Activated T-cell treated with anti-CD3 and anti-CD28 coated beads, Interleukin-2, amount 50 U/mL, for 24 hours (primary cell): ENCODE results near the gene C5.
A peak's percentile ranks its signal among the peaks of the same experiment; 100 is the strongest.

Experiments
- DNase-seq: peaks from one replicate; pipeline ENCODE4 v3.0.0-alpha.2; 2020
- H3K27ac Mint-ChIP-seq: 2 replicates; pipeline ENCODE4 v1.8.0; 2020; ENCODE audit warnings: mild to moderate bottlenecking, mixed read lengths
- H3K27me3 Mint-ChIP-seq: 2 replicates; pipeline ENCODE4 v1.8.0; 2020; ENCODE audit warnings: mixed read lengths
- H3K36me3 Mint-ChIP-seq: 2 replicates; pipeline ENCODE4 v1.8.0; 2020; ENCODE audit warnings: low read depth, mixed read lengths
- H3K4me1 Mint-ChIP-seq: 2 replicates; pipeline ENCODE4 v1.8.0; 2020; ENCODE audit warnings: low read depth, mixed read lengths
- H3K4me3 Mint-ChIP-seq: 2 replicates; pipeline ENCODE4 v1.8.0; 2020; ENCODE audit warnings: mild to moderate bottlenecking, moderate library complexity, mixed read lengths
- H3K9me3 Mint-ChIP-seq: 2 replicates; pipeline ENCODE4 v1.8.0; 2020; ENCODE audit warnings: mixed read lengths

C5 gene

GRCh38 chr9:120914953-120915352 is 135.1 kb downstream of the C5 start:
- H3K36me3 Mint-ChIP-seq, result peaks cover 97% of the 10 kb centered on the region

DNA sequence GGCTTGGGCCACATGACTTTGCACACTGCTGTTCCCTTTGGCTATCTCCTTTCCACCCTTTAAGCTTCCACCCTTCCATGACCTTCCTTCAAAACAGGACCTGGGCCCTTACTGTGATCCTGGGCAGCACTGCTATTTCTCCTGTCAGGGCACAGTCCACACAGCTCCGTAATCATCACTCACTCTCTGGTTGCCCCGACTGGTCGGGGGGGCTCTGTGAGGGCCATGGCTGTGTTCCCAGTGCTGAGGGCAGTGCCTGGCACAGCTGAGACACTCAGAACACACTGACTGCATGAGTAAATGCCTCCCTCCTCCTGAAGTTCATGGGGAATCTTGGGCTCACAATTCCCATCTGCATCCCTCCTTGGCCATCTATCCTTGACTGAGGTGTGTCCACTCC is 135.7 kb downstream of the C5 start:
- H3K27ac Mint-ChIP-seq, result peak overlapping the region; percentile 94
- H3K9me3 Mint-ChIP-seq, result peaks cover 2% of the 10 kb centered on the region
- peaks cover 97% of the 10 kb centered on the region for H3K36me3 Mint-ChIP-seq
- peak overlapping the region; percentile 18 for H3K4me3 Mint-ChIP-seq
- no peak for DNase-seq
- H3K4me1 Mint-ChIP-seq, result peaks cover 92% of the 10 kb centered on the region
- no peaks in the 10 kb centered on the region for H3K27me3 Mint-ChIP-seq

More at GRCh38 chr9:120914953-120915352, 135.1 kb downstream of the C5 start:
- H3K4me3 Mint-ChIP-seq, result peak overlapping the region; percentile 18
- H3K27me3 Mint-ChIP-seq, result no peaks in the 10 kb centered on the region
- H3K4me1 Mint-ChIP-seq, result peaks cover 92% of the 10 kb centered on the region
- H3K27ac Mint-ChIP-seq, result peak overlapping the region; percentile 94
- no peak for DNase-seq
- H3K9me3 Mint-ChIP-seq, result peaks cover 2% of the 10 kb centered on the region

DNA sequence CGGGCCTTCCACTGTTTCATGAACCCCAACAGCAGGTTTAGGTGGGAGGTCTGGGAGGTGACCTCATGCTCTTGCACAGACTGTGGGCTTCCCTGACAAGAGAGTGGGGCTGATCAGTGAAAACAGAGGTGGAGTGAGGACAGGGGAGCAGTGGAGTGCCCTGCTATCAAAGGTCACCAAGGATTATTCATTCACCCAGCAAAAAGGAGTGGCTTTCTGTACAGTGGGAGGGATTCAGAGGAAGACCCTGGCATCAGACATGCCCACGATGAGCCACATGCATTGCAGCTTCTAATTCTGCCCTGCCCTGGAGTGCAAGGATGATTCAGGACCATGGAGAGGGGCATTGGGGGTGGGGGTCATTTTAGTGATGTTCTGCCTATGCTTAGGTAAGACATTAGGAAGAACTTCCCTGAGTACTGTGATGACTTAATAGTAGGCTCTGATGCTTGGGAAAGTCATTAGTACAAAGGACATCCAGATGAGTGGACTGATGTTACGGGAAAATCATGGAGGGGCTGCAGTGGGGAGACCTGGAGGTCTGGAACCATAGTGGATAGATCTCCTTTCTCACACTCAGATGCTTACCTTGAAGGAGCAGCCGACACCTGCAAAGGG is 136.3 kb downstream of the C5 start:
- Mint-ChIP-seq H3K4me1 (peaks cover 92% of the 10 kb centered on the region), H3K36me3 (peaks cover 97% of the 10 kb centered on the region), H3K27me3 (no peaks in the 10 kb centered on the region), H3K27ac (peak overlapping the region; percentile 94), H3K4me3 (peak overlapping the region; percentile 29), H3K9me3 (peaks cover 2% of the 10 kb centered on the region)
- peak; percentile 47 for DNase-seq

DNA sequence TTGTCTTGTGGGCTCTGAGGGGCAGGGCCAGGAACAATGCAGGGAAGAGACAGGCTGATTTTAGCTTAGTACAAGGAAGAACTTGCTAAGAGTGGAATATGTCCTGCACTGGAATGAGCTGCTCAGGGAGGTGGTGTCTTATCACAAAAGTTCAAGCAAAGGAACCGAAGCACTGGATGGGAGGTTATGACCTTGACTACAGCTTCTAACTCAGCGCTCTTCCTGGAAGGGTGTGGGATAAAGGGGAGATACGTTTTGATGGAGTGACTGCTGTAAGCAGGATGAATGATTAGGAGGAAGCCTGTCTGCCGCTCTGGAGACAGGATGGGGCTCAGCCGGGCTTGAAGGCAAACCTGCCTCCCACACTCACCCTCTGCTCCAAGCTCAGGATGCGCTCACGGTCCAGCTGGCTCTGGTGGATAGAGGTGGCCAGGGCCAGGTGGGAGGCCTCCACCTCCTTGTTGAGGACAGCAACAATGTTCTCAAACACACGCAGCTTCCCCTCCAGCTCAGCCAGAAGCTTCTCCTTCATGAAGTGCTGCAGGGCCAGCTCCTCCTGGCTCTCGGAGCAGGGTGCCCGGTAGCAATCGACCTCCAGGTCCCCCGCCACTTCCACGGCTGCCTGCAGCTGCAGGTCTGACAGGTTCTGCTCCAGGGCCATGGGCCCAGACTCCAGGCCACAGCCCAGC is 137.0 kb downstream of the C5 start:
- Mint-ChIP-seq H3K27me3 (no peaks in the 10 kb centered on the region), H3K9me3 (peaks cover 2% of the 10 kb centered on the region), H3K36me3 (peaks cover 98% of the 10 kb centered on the region), H3K4me1 (peaks cover 94% of the 10 kb centered on the region), H3K27ac (peak overlapping the region; percentile 94), H3K4me3 (peak overlapping the region; percentile 29)
- DNase-seq, result peak; percentile 33

DNA sequence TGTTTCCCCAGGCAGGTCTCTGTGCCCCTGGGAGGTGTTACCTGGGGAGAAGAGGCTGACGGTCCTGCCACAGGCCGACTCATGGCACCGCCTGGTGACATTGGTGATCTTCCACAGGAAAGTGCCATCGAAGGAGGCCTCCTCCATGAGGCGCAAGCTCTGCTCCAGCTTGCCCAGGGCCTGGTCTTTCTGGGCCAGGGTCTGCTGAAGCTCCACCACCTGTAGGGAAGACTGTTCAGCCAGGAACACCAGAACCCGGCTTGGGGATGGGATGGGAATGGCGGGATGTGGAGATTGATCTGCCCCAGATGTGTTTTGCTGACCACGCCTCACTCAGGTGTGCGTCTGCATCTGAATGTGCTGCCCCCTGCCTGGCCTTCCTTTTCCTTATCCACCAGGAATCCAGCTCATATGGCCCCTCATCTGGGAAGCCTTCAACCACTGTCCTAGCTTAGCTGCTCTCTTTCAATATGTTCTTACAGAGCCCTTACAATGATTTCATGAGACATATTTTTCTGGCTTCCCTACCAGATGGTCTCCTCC is 138.7 kb downstream of the C5 start:
- Mint-ChIP-seq H3K36me3 (peaks cover 97% of the 10 kb centered on the region), H3K27me3 (no peaks in the 10 kb centered on the region), H3K4me1 (peaks cover 93% of the 10 kb centered on the region), H3K4me3 (peak overlapping the region; percentile 39), H3K9me3 (peaks cover 2% of the 10 kb centered on the region), H3K27ac (peak overlapping the region; percentile 94)
- no peak for DNase-seq

GRCh38 chr9:120910643-120911042 is 139.4 kb downstream of the C5 start:
- H3K36me3 Mint-ChIP-seq, result peaks cover 99% of the 10 kb centered on the region
- DNase-seq, result no peak
- peak overlapping the region; percentile 94 for H3K27ac Mint-ChIP-seq
- peaks cover 2% of the 10 kb centered on the region for H3K9me3 Mint-ChIP-seq
- H3K27me3 Mint-ChIP-seq, result no peaks in the 10 kb centered on the region
- H3K4me1 Mint-ChIP-seq, result peaks cover 94% of the 10 kb centered on the region
- peak overlapping the region; percentile 36 for H3K4me3 Mint-ChIP-seq

GRCh38 chr9:120909904-120910303 is 140.2 kb downstream of the C5 start:
- Mint-ChIP-seq H3K36me3 (peaks cover 99% of the 10 kb centered on the region), H3K4me3 (peak overlapping the region; percentile 8), H3K9me3 (peaks cover 2% of the 10 kb centered on the region), H3K27ac (peak overlapping the region; percentile 94), H3K4me1 (peaks cover 99% of the 10 kb centered on the region), H3K27me3 (no peaks in the 10 kb centered on the region)
- peak; percentile 62 for DNase-seq

DNA sequence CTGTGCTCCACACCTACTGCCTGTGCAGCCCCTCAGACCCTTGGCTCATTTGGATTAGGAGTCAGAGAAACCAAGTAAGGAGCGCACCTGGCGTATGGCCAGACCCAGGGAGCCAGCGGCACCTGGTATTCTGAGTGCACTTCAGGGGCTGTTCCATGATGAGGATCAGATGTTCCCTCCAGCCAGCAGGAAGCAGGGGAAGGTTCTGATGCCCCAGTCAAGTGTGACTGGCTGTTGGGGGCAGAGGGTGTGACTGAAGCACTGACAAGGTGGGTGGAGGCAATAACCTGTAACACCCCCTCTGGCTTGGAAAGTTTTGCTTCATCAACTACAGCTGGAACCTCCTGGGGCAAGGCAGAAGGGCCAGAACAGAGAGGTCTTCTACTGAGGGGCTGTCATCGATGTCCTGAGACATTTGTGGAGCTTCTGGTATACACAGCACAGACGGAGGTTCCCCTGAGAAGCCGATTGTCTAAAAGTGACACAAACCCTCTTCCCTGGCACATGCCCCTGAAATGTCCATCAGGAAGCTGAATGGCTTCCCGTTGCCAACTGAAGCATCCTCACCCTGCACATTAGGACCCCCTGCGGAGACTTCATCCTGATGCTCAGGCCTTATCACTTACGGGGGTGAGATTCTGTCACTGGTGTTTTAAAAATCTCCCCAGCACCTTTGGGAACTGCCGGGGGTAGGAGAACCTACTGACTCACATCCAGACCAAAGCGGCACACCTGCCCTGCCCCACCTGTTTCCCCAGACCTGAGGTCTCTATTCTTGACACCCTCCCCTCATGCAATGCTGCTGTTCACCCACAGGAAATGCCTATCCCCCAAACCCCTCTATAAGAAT is 144.5 kb downstream of the C5 start:
- peak overlapping the region; percentile 91 for H3K27ac Mint-ChIP-seq
- DNase-seq, result peak; percentile 53

GRCh38 chr9:120904978-120905301 is 145.1 kb downstream of the C5 start:
- Mint-ChIP-seq H3K27ac (peak overlapping the region; percentile 91), H3K9me3 (no peaks in the 10 kb centered on the region), H3K4me1 (peaks cover 96% of the 10 kb centered on the region), H3K27me3 (no peaks in the 10 kb centered on the region), H3K4me3 (no peak overlapping the region), H3K36me3 (peaks cover 96% of the 10 kb centered on the region)
- DNase-seq, result no peak

More for the DNA sequence above, 144.5 kb downstream of the C5 start:
- no peaks in the 10 kb centered on the region for H3K9me3 Mint-ChIP-seq
- no peaks in the 10 kb centered on the region for H3K27me3 Mint-ChIP-seq
- H3K4me3 Mint-ChIP-seq, result peak overlapping the region; percentile 23
- H3K36me3 Mint-ChIP-seq, result peaks cover 96% of the 10 kb centered on the region
- peaks cover 96% of the 10 kb centered on the region for H3K4me1 Mint-ChIP-seq

GRCh38 chr9:120904061-120904977 is 145.8 kb downstream of the C5 start:
- no peaks in the 10 kb centered on the region for H3K9me3 Mint-ChIP-seq
- H3K27me3 Mint-ChIP-seq, result no peaks in the 10 kb centered on the region
- H3K27ac Mint-ChIP-seq, result peak overlapping the region; percentile 91
- H3K36me3 Mint-ChIP-seq, result peaks cover 95% of the 10 kb centered on the region
- peaks cover 95% of the 10 kb centered on the region for H3K4me1 Mint-ChIP-seq
- H3K4me3 Mint-ChIP-seq, result peak overlapping the region; percentile 8
- DNase-seq, result peak; percentile 54

DNA sequence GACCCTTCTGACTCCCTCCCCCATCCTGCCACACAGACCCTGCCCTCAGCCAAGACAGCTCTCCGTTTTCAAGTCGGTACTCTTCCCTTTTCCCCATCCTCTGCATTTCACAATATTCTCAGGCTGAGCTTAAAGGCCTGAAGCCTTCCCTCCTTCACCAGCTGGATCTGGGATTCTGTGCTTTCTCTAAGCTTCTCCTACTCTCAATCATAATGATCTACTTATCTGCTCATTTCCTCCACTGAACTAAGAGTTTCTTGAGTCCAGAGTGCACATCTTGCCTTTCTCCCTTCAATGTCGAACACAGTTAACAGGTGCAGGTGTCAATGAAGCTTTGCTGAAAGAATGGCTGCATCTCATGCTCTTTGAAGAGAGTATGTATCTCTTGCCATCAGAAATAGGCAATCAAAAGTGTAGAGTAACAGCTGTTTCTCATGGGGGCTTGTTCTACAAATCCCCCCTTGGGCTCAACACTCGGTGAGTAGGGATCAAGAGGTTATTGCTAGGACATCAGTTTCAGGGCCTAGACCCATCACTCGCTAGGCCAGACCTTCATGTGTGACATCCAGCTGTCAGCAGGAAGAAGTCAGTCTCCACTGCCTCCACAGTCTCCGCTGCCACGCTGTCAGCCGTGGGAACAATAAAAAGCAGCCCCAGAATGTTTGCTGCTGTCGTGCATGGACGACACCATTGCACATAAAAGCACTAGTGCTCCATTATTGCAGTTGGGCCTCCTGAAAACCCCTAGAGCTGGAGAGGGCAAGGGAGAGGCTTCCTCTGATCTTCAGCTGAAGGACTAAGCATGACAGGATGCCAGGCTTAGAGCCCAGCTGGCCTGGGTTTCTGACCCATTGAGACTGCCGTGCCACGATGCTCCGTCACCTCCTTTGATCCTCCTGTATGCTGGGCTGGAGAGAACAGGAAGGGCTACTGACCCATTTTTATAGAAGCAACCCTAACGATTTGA is 147.2 kb downstream of the C5 start:
- H3K4me3 Mint-ChIP-seq, result peak overlapping the region; percentile 1
- peak; percentile 39 for DNase-seq
- H3K9me3 Mint-ChIP-seq, result no peaks in the 10 kb centered on the region
- peaks cover 89% of the 10 kb centered on the region for H3K36me3 Mint-ChIP-seq
- peak overlapping the region; percentile 91 for H3K27ac Mint-ChIP-seq
- peaks cover 93% of the 10 kb centered on the region for H3K4me1 Mint-ChIP-seq
- H3K27me3 Mint-ChIP-seq, result no peaks in the 10 kb centered on the region
